HepG2 (cell line): ENCODE data around the gene JADE3. TPM values are rescaled to one million over a fixed set of nuclear protein-coding genes. Genes with fewer than 3 reads are reported as not detected.

Experiments
- ATF7-NPFF ChIP-seq: sonication (generic); formaldehyde crosslinking; IDR thresholded peaks from 2 replicates; pipeline ENCODE4 v1.8.1; 2023; ENCODE audit warnings: mild to moderate bottlenecking, low read depth, missing genetic modification reagents, moderate library complexity
- GLI4 ChIP-seq: sonication (generic); formaldehyde crosslinking; IDR thresholded peaks from 2 replicates; pipeline ENCODE4 v1.5.1; 2020; ENCODE audit warnings: missing genetic modification reagents, mild to moderate bottlenecking, moderate library complexity, borderline replicate concordance
- HOXA5 ChIP-seq: sonication (generic); formaldehyde crosslinking; IDR thresholded peaks from 2 replicates; pipeline ENCODE4 v1.4.0; 2020; ENCODE audit warnings: missing genetic modification reagents
- NFIB ChIP-seq: sonication (generic); formaldehyde crosslinking; IDR thresholded peaks from 2 replicates; pipeline ENCODE4 v1.9.0; 2021; ENCODE audit warnings: missing genetic modification reagents, mild to moderate bottlenecking, borderline replicate concordance
- ZKSCAN5 ChIP-seq: sonication (generic); formaldehyde crosslinking; IDR thresholded peaks from 2 replicates; pipeline ENCODE4 v1.5.1; 2020; ENCODE audit warnings: mild to moderate bottlenecking, missing genetic modification reagents
- ZNF138 ChIP-seq: sonication (generic); formaldehyde crosslinking; IDR thresholded peaks from 2 replicates; pipeline ENCODE4 v1.5.0; 2020; ENCODE audit warnings: mild to moderate bottlenecking, low read depth, missing genetic modification reagents
- ZNF317 ChIP-seq: sonication (generic); formaldehyde crosslinking; IDR thresholded peaks from 2 replicates; pipeline ENCODE4 v1.5.0; 2020; ENCODE audit warnings: mild to moderate bottlenecking, missing genetic modification reagents
- ZNF550 ChIP-seq: sonication (generic); formaldehyde crosslinking; IDR thresholded peaks from 2 replicates; pipeline ENCODE4 v1.4.0; 2020; ENCODE audit warnings: mild to moderate bottlenecking, missing genetic modification reagents, borderline replicate concordance
- ZNF557 ChIP-seq: sonication (generic); formaldehyde crosslinking; IDR thresholded peaks from 2 replicates; pipeline ENCODE4 v1.4.0; 2020; ENCODE audit warnings: missing genetic modification reagents
- ZNF660 ChIP-seq: sonication (generic); formaldehyde crosslinking; IDR thresholded peaks from 2 replicates; pipeline ENCODE4 v1.5.1; 2020; ENCODE audit warnings: mild to moderate bottlenecking, low read depth, missing genetic modification reagents, borderline replicate concordance
- ZNF747 ChIP-seq: sonication (generic); formaldehyde crosslinking; IDR thresholded peaks from 2 replicates; pipeline ENCODE4 v1.8.1; 2023; ENCODE audit warnings: missing genetic modification reagents, mild to moderate bottlenecking, borderline replicate concordance
- ZSCAN31 ChIP-seq: sonication (generic); formaldehyde crosslinking; IDR thresholded peaks from 2 replicates; pipeline ENCODE4 v1.5.0; 2020; ENCODE audit warnings: low read depth, mild to moderate bottlenecking, missing genetic modification reagents
- ZSCAN9 ChIP-seq: IDR thresholded peaks from 2 replicates; pipeline ENCODE4 v1.6.1; 2016; ENCODE audit warnings: borderline replicate concordance
- polyA plus RNA-seq, 8 experiments: library from polyadenylated mRNA; depleted of rRNA in 3 of 8; stranded (reverse) in 7 of 8; unstranded in 1 of 8; fragments of >200 nt; fragmentation: Illumina TruSeq in 4 of 8; extraction: Trizol in 4 of 8; gene quantifications; 2 replicates each; pipeline versions ENCODE4 v1.2.1 to v1.2.3, GENCODE V29; 2011 to 2016; ENCODE audit warnings: low read depth in 4 of 8, missing spikeins in 1 of 8, mixed read lengths in 1 of 8; ENCODE audit not compliant: insufficient read depth in 1 of 8
- total RNA-seq, 5 experiments: library from RNA; depleted of rRNA; stranded (reverse); fragments of >200 nt; fragmentation: Illumina TruSeq; extraction: Trizol; gene quantifications; 2 replicates each; pipeline ENCODE4 v1.2.3, GENCODE V29; 2016; ENCODE audit warnings: low read depth in 1 of 5
- TF ChIP-seq, protein P1 (sequence below): sonication (generic); formaldehyde crosslinking; IDR thresholded peaks from 2 replicates; pipeline ENCODE4 v1.9.0; 2022; ENCODE audit warnings: missing genetic modification reagents, mild to moderate bottlenecking, borderline replicate concordance
- TF ChIP-seq, protein P2 (sequence below): sonication (generic); formaldehyde crosslinking; IDR thresholded peaks from 2 replicates; pipeline ENCODE4 v1.4.0; 2020; ENCODE audit warnings: mild to moderate bottlenecking, missing genetic modification reagents, borderline replicate concordance
- TF ChIP-seq, protein P3 (sequence below): sonication (generic); formaldehyde crosslinking; conservative IDR thresholded peaks from 2 replicates; pipeline ENCODE4 v1.5.0; 2020; ENCODE audit warnings: missing genetic modification reagents
- TF ChIP-seq, protein P4 (sequence below): sonication (generic); formaldehyde crosslinking; IDR thresholded peaks from 2 replicates; pipeline ENCODE4 v1.4.0; 2020; ENCODE audit warnings: missing genetic modification reagents, mild to moderate bottlenecking, borderline replicate concordance
- TF ChIP-seq, protein P5 (sequence below): sonication (generic); formaldehyde crosslinking; IDR thresholded peaks from 2 replicates; pipeline ENCODE4 v1.5.0; 2020; ENCODE audit warnings: missing genetic modification reagents, mild to moderate bottlenecking, borderline replicate concordance

Gene JADE3
- total and polyA plus RNA-seq, 2 of the 13 experiments (the other 11 are each of a cell fraction or from before 2014, with no cell fraction given), result 7.7 to 7.8 TPM

DNA sequence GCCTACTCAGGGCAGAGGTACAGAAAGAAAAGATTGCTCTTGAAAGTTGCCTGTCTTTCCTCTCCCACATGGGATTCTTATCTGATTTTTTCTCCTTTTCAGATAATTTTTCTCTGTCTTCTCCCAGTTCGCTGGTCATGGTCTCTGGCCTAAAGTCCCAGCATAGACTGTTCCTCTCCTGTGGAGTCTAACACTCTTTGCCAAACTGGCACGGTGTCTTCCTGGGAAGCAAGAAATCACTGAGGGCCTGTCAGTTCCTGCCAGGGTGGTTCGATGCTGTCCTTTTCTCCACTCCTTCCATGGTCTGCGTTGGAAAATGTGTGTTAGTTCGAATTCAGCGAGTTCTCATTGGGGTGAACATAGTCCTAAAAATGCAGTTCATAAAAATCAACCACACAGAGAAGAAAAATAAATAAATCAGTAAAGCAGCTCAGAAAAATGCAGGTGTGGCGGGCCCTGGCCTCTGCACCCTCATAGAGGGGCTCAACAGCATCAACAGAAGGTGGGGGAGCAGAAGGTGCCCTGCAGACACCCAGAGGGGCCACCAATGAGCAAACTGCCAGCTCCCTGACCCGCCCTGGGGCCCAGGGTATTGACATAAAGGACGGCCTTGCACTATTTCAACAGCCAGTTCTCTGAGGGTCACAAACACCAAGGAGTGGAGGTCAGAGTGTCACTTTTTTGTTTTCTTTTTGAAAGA is 168.1 kb downstream of the JADE3 start (continued):
- TF ChIP-seq ZNF660 (CRISPR knock-in tag) (no peak), GLI4 (no peak), ZNF317 (no peak), ZSCAN9 (CRISPR knock-in tag) (no peak), ATF7-NPFF (CRISPR knock-in tag) (no peak), ZNF550 (CRISPR knock-in tag) (no peak), ZNF138 (CRISPR knock-in tag) (no peak), ZNF747 (CRISPR knock-in tag) (no peak), NFIB (CRISPR knock-in tag) (no peak), ZNF557 (CRISPR knock-in tag) (no peak), HOXA5 (no peak), ZKSCAN5 (CRISPR knock-in tag) (no peak), ZSCAN31 (CRISPR knock-in tag) (no peak)
- TF ChIP-seq, protein P1, sequence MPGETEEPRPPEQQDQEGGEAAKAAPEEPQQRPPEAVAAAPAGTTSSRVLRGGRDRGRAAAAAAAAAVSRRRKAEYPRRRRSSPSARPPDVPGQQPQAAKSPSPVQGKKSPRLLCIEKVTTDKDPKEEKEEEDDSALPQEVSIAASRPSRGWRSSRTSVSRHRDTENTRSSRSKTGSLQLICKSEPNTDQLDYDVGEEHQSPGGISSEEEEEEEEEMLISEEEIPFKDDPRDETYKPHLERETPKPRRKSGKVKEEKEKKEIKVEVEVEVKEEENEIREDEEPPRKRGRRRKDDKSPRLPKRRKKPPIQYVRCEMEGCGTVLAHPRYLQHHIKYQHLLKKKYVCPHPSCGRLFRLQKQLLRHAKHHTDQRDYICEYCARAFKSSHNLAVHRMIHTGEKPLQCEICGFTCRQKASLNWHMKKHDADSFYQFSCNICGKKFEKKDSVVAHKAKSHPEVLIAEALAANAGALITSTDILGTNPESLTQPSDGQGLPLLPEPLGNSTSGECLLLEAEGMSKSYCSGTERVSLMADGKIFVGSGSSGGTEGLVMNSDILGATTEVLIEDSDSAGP (CRISPR knock-in tag), result no peak; the same call in 1 of the 2 replicates
- TF ChIP-seq, protein P2, sequence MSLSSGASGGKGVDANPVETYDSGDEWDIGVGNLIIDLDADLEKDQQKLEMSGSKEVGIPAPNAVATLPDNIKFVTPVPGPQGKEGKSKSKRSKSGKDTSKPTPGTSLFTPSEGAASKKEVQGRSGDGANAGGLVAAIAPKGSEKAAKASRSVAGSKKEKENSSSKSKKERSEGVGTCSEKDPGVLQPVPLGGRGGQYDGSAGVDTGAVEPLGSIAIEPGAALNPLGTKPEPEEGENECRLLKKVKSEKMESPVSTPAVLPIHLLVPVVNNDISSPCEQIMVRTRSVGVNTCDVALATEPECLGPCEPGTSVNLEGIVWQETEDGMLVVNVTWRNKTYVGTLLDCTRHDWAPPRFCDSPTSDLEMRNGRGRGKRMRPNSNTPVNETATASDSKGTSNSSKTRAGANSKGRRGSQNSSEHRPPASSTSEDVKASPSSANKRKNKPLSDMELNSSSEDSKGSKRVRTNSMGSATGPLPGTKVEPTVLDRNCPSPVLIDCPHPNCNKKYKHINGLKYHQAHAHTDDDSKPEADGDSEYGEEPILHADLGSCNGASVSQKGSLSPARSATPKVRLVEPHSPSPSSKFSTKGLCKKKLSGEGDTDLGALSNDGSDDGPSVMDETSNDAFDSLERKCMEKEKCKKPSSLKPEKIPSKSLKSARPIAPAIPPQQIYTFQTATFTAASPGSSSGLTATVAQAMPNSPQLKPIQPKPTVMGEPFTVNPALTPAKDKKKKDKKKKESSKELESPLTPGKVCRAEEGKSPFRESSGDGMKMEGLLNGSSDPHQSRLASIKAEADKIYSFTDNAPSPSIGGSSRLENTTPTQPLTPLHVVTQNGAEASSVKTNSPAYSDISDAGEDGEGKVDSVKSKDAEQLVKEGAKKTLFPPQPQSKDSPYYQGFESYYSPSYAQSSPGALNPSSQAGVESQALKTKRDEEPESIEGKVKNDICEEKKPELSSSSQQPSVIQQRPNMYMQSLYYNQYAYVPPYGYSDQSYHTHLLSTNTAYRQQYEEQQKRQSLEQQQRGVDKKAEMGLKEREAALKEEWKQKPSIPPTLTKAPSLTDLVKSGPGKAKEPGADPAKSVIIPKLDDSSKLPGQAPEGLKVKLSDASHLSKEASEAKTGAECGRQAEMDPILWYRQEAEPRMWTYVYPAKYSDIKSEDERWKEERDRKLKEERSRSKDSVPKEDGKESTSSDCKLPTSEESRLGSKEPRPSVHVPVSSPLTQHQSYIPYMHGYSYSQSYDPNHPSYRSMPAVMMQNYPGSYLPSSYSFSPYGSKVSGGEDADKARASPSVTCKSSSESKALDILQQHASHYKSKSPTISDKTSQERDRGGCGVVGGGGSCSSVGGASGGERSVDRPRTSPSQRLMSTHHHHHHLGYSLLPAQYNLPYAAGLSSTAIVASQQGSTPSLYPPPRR (CRISPR knock-in tag), result peak; percentile 96
- TF ChIP-seq, protein P3, sequence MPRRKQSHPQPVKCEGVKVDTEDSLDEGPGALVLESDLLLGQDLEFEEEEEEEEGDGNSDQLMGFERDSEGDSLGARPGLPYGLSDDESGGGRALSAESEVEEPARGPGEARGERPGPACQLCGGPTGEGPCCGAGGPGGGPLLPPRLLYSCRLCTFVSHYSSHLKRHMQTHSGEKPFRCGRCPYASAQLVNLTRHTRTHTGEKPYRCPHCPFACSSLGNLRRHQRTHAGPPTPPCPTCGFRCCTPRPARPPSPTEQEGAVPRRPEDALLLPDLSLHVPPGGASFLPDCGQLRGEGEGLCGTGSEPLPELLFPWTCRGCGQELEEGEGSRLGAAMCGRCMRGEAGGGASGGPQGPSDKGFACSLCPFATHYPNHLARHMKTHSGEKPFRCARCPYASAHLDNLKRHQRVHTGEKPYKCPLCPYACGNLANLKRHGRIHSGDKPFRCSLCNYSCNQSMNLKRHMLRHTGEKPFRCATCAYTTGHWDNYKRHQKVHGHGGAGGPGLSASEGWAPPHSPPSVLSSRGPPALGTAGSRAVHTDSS (CRISPR knock-in tag), result no peak
- TF ChIP-seq, protein P4, sequence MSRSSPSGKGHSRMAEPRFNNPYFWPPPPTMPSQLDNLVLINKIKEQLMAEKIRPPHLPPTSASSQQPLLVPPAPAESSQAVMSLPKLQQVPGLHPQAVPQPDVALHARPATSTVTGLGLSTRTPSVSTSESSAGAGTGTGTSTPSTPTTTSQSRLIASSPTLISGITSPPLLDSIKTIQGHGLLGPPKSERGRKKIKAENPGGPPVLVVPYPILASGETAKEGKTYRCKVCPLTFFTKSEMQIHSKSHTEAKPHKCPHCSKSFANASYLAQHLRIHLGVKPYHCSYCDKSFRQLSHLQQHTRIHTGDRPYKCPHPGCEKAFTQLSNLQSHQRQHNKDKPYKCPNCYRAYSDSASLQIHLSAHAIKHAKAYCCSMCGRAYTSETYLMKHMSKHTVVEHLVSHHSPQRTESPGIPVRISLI, result peak; percentile 84
- TF ChIP-seq, protein P5, sequence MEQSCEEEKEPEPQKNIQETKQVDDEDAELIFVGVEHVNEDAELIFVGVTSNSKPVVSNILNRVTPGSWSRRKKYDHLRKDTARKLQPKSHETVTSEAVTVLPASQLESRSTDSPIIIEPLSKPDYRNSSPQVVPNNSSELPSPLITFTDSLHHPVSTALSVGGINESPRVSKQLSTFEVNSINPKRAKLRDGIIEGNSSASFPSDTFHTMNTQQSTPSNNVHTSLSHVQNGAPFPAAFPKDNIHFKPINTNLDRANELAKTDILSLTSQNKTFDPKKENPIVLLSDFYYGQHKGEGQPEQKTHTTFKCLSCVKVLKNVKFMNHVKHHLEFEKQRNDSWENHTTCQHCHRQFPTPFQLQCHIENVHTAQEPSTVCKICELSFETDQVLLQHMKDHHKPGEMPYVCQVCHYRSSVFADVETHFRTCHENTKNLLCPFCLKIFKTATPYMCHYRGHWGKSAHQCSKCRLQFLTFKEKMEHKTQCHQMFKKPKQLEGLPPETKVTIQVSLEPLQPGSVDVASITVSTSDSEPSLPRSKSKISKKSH (CRISPR knock-in tag), result no peak
